ENCODE results near the gene ATCAY. TPM values are rescaled to one million over a fixed set of nuclear protein-coding genes. Genes with fewer than 3 reads are reported as not detected.

Gene ATCAY
- total RNA-seq, 1 donor from 2014 or later = 15.8 TPM

DNA sequence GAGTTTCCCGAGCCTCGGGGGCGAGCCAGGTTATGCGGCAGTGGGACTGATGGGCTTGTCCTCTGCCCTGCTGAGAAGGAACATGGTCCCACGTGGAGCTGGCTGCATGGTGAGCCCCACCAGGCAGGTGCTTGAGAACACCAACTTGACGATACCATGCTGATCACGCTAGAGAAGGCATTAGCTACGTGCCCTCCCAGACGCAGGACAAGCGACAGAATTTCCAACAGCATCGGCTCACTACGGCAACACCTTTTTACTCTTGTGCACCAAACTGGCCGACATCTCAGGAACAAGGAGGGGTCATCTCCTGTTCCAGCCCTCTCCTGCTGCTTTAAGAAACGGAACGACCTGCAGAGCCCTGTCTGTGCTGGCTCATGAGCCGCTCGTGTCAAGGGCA lies 20.0 kb upstream of the ATCAY start:
- H3K27me3 Mint-ChIP-seq (ENCODE audit: insufficient read depth, low read depth) = peaks cover 3% of the 10 kb centered on the region
- no peak for DNase-seq (ENCODE audit: low spot score)
- Histone ChIP-seq H4K20me1 (ENCODE audit: low read depth) (peaks cover 19% of the 10 kb centered on the region), H3K27me3 (no peaks in the 10 kb centered on the region), H2AFZ (replicated peaks) (no peak overlapping the region), H3F3A (ENCODE audit: low read depth) (no peaks in the 10 kb centered on the region), H3K79me2 (ENCODE audit: low read depth) (peaks cover 13% of the 10 kb centered on the region), H3K4me2 (no peak overlapping the region), H3K4me3 (no peak overlapping the region), H3K9ac (no peak overlapping the region), H3K9me3 (ENCODE audit: low read depth) (no peaks in the 10 kb centered on the region), H3K36me3 (no peaks in the 10 kb centered on the region), H3K4me1 (no peaks in the 10 kb centered on the region), H3K27ac (no peak overlapping the region)
- no peaks in the 10 kb centered on the region for H3K9me3 Mint-ChIP-seq
- peaks cover 12% of the 10 kb centered on the region for H3K36me3 Mint-ChIP-seq
- H3K27ac Mint-ChIP-seq = no peak overlapping the region
- peaks cover 7% of the 10 kb centered on the region for H3K4me1 Mint-ChIP-seq
- TF ChIP-seq CTCF (IDR thresholded peaks at IDR 0.05) (no peak), EZH2phosphoT487 (IDR thresholded peaks at IDR 0.05) (no peak), EZH2 (IDR thresholded peaks at IDR 0.05) (no peak)
- no peak overlapping the region for H3K4me3 Mint-ChIP-seq

DNA sequence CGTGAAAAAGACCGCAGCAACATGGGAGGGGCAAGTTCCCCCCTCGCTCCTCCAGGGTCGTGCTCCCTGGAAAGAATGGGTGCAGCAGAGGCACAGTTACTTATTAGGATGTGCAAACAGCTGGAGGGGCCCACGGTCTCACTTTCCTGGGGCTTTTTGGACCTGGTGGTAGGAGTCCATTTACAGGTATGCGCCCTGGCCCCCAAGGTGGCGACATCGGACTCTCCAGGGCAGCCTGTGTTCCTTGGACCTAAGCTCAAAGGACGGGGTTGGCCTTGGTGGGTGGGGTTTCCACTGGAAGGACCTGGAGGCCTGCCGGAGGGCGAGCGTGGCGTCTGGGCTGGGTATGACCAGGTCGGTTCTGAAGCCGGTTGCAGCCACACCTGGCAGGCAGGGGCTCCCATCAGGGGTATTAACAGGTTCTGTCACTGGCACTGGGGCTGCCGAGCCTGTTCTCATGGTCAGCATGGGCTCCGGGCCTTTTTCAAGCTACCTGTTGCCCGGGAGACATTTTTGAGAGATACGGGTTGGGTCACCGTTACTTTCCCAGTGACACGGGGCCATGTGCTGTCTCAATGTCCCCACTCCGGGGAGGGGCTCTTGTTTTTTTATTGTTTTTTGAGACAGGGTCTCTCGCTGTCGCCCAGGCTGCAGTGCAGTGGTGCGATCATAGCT lies 17.5 kb upstream of the ATCAY start:
- Histone ChIP-seq H3K4me2 (no peak overlapping the region), H3K9me3 (ENCODE audit: low read depth) (no peaks in the 10 kb centered on the region), H3K27me3 (no peaks in the 10 kb centered on the region), H3K4me3 (no peak overlapping the region), H3K79me2 (ENCODE audit: low read depth) (peaks cover 33% of the 10 kb centered on the region), H3K9ac (no peak overlapping the region), H3F3A (ENCODE audit: low read depth) (peaks cover 3% of the 10 kb centered on the region), H3K27ac (no peak overlapping the region), H2AFZ (replicated peaks) (no peak overlapping the region), H3K4me1 (peaks cover 11% of the 10 kb centered on the region), H4K20me1 (ENCODE audit: low read depth) (peaks cover 31% of the 10 kb centered on the region), H3K36me3 (no peaks in the 10 kb centered on the region)
- H3K4me1 Mint-ChIP-seq = peaks cover 22% of the 10 kb centered on the region
- H3K27ac Mint-ChIP-seq = no peak overlapping the region
- no peaks in the 10 kb centered on the region for H3K9me3 Mint-ChIP-seq
- peaks cover 7% of the 10 kb centered on the region for H3K36me3 Mint-ChIP-seq
- peaks cover 6% of the 10 kb centered on the region for H3K27me3 Mint-ChIP-seq (ENCODE audit: insufficient read depth, low read depth)
- no peak for DNase-seq (ENCODE audit: low spot score)
- no peak overlapping the region for H3K4me3 Mint-ChIP-seq
- TF ChIP-seq EZH2 (IDR thresholded peaks at IDR 0.05) (no peak), CTCF (IDR thresholded peaks at IDR 0.05) (no peak), EZH2phosphoT487 (IDR thresholded peaks at IDR 0.05) (no peak)

- TF ChIP-seq CTCF (IDR thresholded peaks at IDR 0.05) = no peak
- peaks cover 36% of the 10 kb centered on the region for H3K79me2 ChIP-seq (ENCODE audit: low read depth)
Measured at GRCh38 chr19:3863648-3864047, 16.8 kb upstream of the ATCAY start.

More at GRCh38 chr19:3863648-3864047, 16.8 kb upstream of the ATCAY start:
- no peak overlapping the region for H3K4me3 Mint-ChIP-seq
- peaks cover 10% of the 10 kb centered on the region for H3K27me3 Mint-ChIP-seq (ENCODE audit: insufficient read depth, low read depth)
- H3K9me3 ChIP-seq (ENCODE audit: low read depth) = no peaks in the 10 kb centered on the region
- H3K27ac ChIP-seq = no peak overlapping the region
- no peak overlapping the region for H3K27ac Mint-ChIP-seq
- peaks cover 16% of the 10 kb centered on the region for H3K4me1 ChIP-seq
- no peak overlapping the region for H2AFZ ChIP-seq (replicated peaks)
- H3K36me3 Mint-ChIP-seq = peaks cover 7% of the 10 kb centered on the region
- H3K27me3 ChIP-seq = no peaks in the 10 kb centered on the region
- H3K9ac ChIP-seq = no peak overlapping the region
- DNase-seq (ENCODE audit: low spot score) = no peak
- peaks cover 6% of the 10 kb centered on the region for H3F3A ChIP-seq (ENCODE audit: low read depth)
- no peaks in the 10 kb centered on the region for H3K9me3 Mint-ChIP-seq
- no peaks in the 10 kb centered on the region for H3K36me3 ChIP-seq
- H3K4me2 ChIP-seq = no peak overlapping the region
- H3K4me3 ChIP-seq = no peak overlapping the region
- peaks cover 32% of the 10 kb centered on the region for H4K20me1 ChIP-seq (ENCODE audit: low read depth)
- peaks cover 22% of the 10 kb centered on the region for H3K4me1 Mint-ChIP-seq
